Effector CD8-positive, alpha-beta T cell (primary cell): ENCODE results near the gene MYRIP.
"Not testable (repeated sequence)": the region's sequence is repeated elsewhere in the genome, so short reads cannot be mapped to it uniquely, and the experiment has no call there.

Experiments used
- DNase-seq: peaks from one replicate; lab custom pipeline; 2025; lab: John Stamatoyannopoulos, UW
- total RNA-seq, 4 experiments: gene quantifications; one replicate each; lab custom pipeline; 2026; lab: John Stamatoyannopoulos, UW

The MYRIP gene
- total RNA-seq, result 0 to 0.09 (median 0) reads per million in 4 experiments

GRCh38 chr3:39809181-39809994 is at the start of gene MYRIP:
TSS of gene MYRIP (plus strand) at chr3:39809609. CDS start at chr3:39900817, 91,208 bp downstream.
- DNase-seq, result no peak

GRCh38 chr3:39760325-39760724 is 49.1 kb upstream of the MYRIP start:
- no peak for DNase-seq

GRCh38 chr3:39762537-39763070 is 46.8 kb upstream of the MYRIP start:
- no peak for DNase-seq

- no peak for DNase-seq
Measured at GRCh38 chr3:39763390-39763789, 46.0 kb upstream of the MYRIP start.

- no peak for DNase-seq
Measured at GRCh38 chr3:39765575-39765974, 43.8 kb upstream of the MYRIP start.

- no peak for DNase-seq
Measured at GRCh38 chr3:39766433-39766832, 43.0 kb upstream of the MYRIP start.

- not testable (repeated sequence) for DNase-seq
Measured at GRCh38 chr3:39766909-39767308, 42.5 kb upstream of the MYRIP start.

GRCh38 chr3:39778168-39778567 is 31.2 kb upstream of the MYRIP start:
- DNase-seq, result not testable (repeated sequence)

- DNase-seq, result no peak
Measured at GRCh38 chr3:39779511-39780230, 29.7 kb upstream of the MYRIP start.

- no peak for DNase-seq
Measured at GRCh38 chr3:39780352-39780751, 29.1 kb upstream of the MYRIP start.

GRCh38 chr3:39781025-39781424 is 28.4 kb upstream of the MYRIP start:
- DNase-seq, result no peak

- no peak for DNase-seq
Measured at GRCh38 chr3:39781632-39782031, 27.8 kb upstream of the MYRIP start.

GRCh38 chr3:39783680-39784079 is 25.7 kb upstream of the MYRIP start:
- DNase-seq, result no peak

- DNase-seq, result no peak
Measured at GRCh38 chr3:39784922-39785321, 24.5 kb upstream of the MYRIP start.

GRCh38 chr3:39788128-39788883 is 21.1 kb upstream of the MYRIP start:
- no peak for DNase-seq

GRCh38 chr3:39791603-39792002 is 17.8 kb upstream of the MYRIP start:
- no peak for DNase-seq

- no peak for DNase-seq
Measured at GRCh38 chr3:39794880-39795279, 14.5 kb upstream of the MYRIP start.

GRCh38 chr3:39801216-39801615 is 8.2 kb upstream of the MYRIP start:
- no peak for DNase-seq

GRCh38 chr3:39802486-39802885 is 6.9 kb upstream of the MYRIP start:
- DNase-seq, result not testable (repeated sequence)

- no peak for DNase-seq
Measured at GRCh38 chr3:39803956-39804355, 5.5 kb upstream of the MYRIP start.

- no peak for DNase-seq
Measured at GRCh38 chr3:39804951-39805350, 4.5 kb upstream of the MYRIP start.

- DNase-seq, result no peak
Measured at GRCh38 chr3:39805650-39806049, 3.8 kb upstream of the MYRIP start.
